ENCODE results near the gene PMM2.
A peak's percentile ranks its signal among the peaks of the same experiment; 100 is the strongest.
"Not testable (repeated sequence)": the region's sequence is repeated elsewhere in the genome, so short reads cannot be mapped to it uniquely, and the experiment has no call there.

Gene PMM2

GRCh38 chr16:8795818-8796217 lies 1.8 kb upstream of the PMM2 start:
- Histone ChIP-seq H4K20me1 (peaks cover 0 to 38% (median 24%) of the 10 kb centered on the region in 11 experiments; a peak in 21 of 22 replicates), H3K9me3 (replicated peaks in 1 of 11) (no peaks in the 10 kb centered on the region), H3K27me3 (no peaks in the 10 kb centered on the region), H3K27ac (no peak overlapping the region), H3K36me3 (peaks cover 4 to 35% (median 15%) of the 10 kb centered on the region in 11 experiments; a peak in 19 of 22 replicates), H3K9ac (peak overlapping the region; percentile 79 to 97 (median 92); a peak in 17 of 22 replicates), H3K4me1 (peaks cover 32 to 54% (median 40%) of the 10 kb centered on the region in 10 experiments), H3K4me3 (no peak overlapping the region; a peak in 1 of 20 replicates), H3K4me2 (peak overlapping the region; percentile 80 to 98 (median 89); a peak in 18 of 22 replicates)
- TF ChIP-seq Cebpa-rat (IDR thresholded peaks at IDR 0.05) = no peak

DNA sequence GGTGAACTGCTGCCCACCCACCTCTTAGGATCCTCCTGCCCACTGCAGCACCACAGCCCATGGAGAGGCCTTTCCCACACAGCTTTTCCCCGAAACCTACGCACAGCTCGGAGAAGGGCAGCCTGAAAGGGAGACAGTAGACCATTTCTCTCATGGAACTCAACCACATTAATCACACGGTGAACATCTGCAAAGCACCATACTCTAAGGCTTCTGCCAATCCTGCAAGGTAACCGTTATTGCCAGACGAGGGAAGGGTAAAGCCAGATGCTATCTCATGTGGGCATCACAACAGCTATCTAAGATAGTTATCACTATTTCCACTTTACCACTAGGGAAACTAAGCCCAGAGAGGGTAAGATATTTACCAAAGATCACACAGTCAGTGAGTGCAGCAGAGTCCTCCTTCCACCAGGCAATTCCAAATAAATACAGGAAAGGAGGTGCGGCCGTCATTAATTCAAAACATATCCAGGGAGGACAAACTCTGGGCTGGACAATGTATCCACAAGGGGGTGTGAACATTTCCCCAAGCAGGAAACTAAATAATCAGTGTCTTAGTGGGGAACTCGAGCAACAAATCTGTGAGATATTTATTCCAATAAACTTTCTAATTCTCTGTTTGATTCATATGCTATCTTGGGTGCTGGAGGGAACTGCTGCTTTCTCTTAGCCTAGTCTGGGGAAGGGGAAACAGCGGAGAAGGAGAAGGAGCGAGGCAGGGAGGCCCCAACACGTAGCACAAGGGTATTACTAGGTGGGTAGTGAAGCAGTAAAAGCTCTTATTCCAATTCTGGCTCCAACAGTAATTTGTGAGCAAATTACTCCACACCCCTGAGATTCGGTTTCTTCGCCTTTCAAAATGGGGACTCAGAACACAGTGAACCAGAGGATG lies 923 bp upstream of the PMM2 start:
- Histone ChIP-seq H3K4me3 (peak overlapping the region; percentile 75 to 98 (median 91)), H3K27me3 (no peaks in the 10 kb centered on the region), H3K4me2 (peak overlapping the region; percentile 80 to 98 (median 89)), H3K9ac (peak overlapping the region; percentile 79 to 97 (median 92)), H3K4me1 (peaks cover 32 to 52% (median 42%) of the 10 kb centered on the region in 10 experiments), H4K20me1 (peaks cover 6 to 42% (median 33%) of the 10 kb centered on the region in 11 experiments; a peak in 21 of 22 replicates), H3K27ac (peak overlapping the region; percentile 29 to 95 (median 89); a peak in 21 of 22 replicates), H3K9me3 (replicated peaks in 1 of 11) (no peaks in the 10 kb centered on the region), H3K36me3 (peaks cover 13 to 44% (median 24%) of the 10 kb centered on the region in 11 experiments)
- no peak for TF ChIP-seq Cebpa-rat (IDR thresholded peaks at IDR 0.05)

DNA sequence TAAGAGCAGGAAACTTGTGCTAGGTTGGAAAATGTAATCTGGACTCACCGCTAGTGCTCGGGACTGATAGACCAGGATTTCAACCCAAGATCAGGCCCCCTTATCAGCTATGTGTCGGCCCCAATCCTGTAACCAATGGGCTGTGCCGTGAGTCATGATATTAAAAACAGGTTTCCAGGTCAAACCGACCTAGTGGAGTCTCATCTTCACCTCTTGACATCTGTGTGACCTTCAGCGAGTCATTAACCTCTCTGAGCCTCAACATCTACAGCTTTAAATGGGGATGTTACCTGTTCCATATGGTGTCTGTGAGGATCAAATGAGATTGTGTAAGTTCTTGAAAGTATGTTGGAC lies 512 bp downstream of the PMM2 start:
- Histone ChIP-seq H3K27me3 (no peaks in the 10 kb centered on the region), H3K9ac (peak overlapping the region; percentile 79 to 97 (median 92)), H4K20me1 (peaks cover 6 to 55% (median 47%) of the 10 kb centered on the region in 11 experiments; a peak in 21 of 22 replicates), H3K4me1 (peaks cover 32 to 46% (median 40%) of the 10 kb centered on the region in 10 experiments), H3K9me3 (replicated peaks in 1 of 11) (no peaks in the 10 kb centered on the region), H3K4me2 (peak overlapping the region; percentile 90 to 100 (median 98)), H3K36me3 (peaks cover 27 to 59% (median 39%) of the 10 kb centered on the region in 11 experiments), H3K4me3 (peak overlapping the region; percentile 75 to 98 (median 91)), H3K27ac (peak overlapping the region; percentile 79 to 95 (median 89))
- TF ChIP-seq Cebpa-rat (IDR thresholded peaks at IDR 0.05) = no peak

DNA sequence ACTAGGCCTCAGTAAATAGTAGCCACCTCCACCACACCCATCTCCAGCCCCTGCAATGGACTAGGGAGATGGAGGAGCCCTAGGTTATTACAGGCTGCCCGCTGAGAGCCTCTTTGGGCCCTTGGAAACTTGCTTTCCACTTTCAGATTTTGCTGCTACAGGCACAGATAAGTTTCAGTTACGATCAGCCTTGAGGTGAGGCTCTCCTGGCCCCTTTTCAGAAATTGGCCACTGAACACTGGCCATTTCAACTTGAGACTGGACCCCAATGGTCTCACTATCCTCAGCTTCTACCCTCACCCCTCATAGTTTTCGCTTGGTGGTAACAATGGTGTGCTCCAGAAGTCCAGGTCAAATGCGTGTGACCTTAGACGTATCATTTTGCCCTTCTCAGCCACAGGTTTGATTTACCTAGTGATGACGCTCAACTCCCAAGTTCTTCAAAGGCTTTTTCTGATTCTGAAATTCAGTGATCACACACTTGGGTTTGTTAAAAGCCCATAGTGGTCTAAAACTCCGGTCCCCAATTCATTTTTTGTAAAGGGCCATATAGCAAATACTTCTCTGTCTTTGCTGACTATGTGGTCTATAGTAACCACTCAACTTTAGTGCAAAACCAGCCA lies 1.0 kb downstream of the PMM2 start:
- Histone ChIP-seq H3K9me3 (replicated peaks in 1 of 11) (no peaks in the 10 kb centered on the region), H3K9ac (peak overlapping the region; percentile 79 to 97 (median 92)), H3K36me3 (peaks cover 32 to 64% (median 44%) of the 10 kb centered on the region in 11 experiments), H3K27ac (peak overlapping the region; percentile 79 to 95 (median 89)), H4K20me1 (peaks cover 6 to 60% (median 52%) of the 10 kb centered on the region in 11 experiments; a peak in 21 of 22 replicates), H3K4me3 (peak overlapping the region; percentile 75 to 98 (median 91)), H3K4me1 (peaks cover 32 to 46% (median 40%) of the 10 kb centered on the region in 10 experiments), H3K27me3 (no peaks in the 10 kb centered on the region), H3K4me2 (peak overlapping the region; percentile 90 to 100 (median 98))
- no peak for TF ChIP-seq Cebpa-rat (IDR thresholded peaks at IDR 0.05)

GRCh38 chr16:8801701-8802100 lies 4.1 kb downstream of the PMM2 start:
- H3K4me2 ChIP-seq = no peak overlapping the region
- H3K9me3 ChIP-seq (replicated peaks in 1 of 11) = no peaks in the 10 kb centered on the region
- H3K36me3 ChIP-seq = peaks cover 63 to 79% (median 72%) of the 10 kb centered on the region in 11 experiments
- H3K9ac ChIP-seq = no peak overlapping the region
- H3K4me1 ChIP-seq = peaks cover 20 to 28% (median 25%) of the 10 kb centered on the region in 10 experiments
- no peak for TF ChIP-seq Cebpa-rat (IDR thresholded peaks at IDR 0.05)
- peaks cover 17 to 86% (median 83%) of the 10 kb centered on the region in 11 experiments; a peak in 21 of 22 replicates for H4K20me1 ChIP-seq
- H3K27me3 ChIP-seq = no peaks in the 10 kb centered on the region
- no peak overlapping the region for H3K4me3 ChIP-seq
- H3K27ac ChIP-seq = no peak overlapping the region

- H3K4me1 ChIP-seq = peaks cover 14 to 22% (median 17%) of the 10 kb centered on the region in 10 experiments
- not testable (repeated sequence) for H3K9ac ChIP-seq; H3K4me2 ChIP-seq; H3K27ac ChIP-seq; H3K27me3 ChIP-seq; H3K9me3 ChIP-seq (replicated peaks in 1 of 11); H3K4me3 ChIP-seq
- H3K36me3 ChIP-seq = peaks cover 83 to 99% (median 93%) of the 10 kb centered on the region in 11 experiments
- H4K20me1 ChIP-seq = peaks cover 22 to 100% (median 100%) of the 10 kb centered on the region in 11 experiments; a peak in 21 of 22 replicates
Measured at GRCh38 chr16:8803733-8804132, 6.1 kb downstream of the PMM2 start.

- Histone ChIP-seq H4K20me1 (peaks cover 22 to 100% (median 100%) of the 10 kb centered on the region in 11 experiments; a peak in 21 of 22 replicates), H3K27me3 (no peaks in the 10 kb centered on the region), H3K4me3 (no peak overlapping the region), H3K9me3 (replicated peaks in 1 of 11) (no peaks in the 10 kb centered on the region), H3K27ac (no peak overlapping the region), H3K9ac (no peak overlapping the region), H3K4me1 (peaks cover 8 to 16% (median 11%) of the 10 kb centered on the region in 10 experiments), H3K36me3 (peaks cover 89 to 100% (median 98%) of the 10 kb centered on the region in 11 experiments), H3K4me2 (no peak overlapping the region)
- no peak for TF ChIP-seq Cebpa-rat (IDR thresholded peaks at IDR 0.05)
Measured at GRCh38 chr16:8804313-8804712, 6.7 kb downstream of the PMM2 start.

- no peak overlapping the region for H3K4me3 ChIP-seq
- H3K4me1 ChIP-seq = no peaks in the 10 kb centered on the region
- H3K9ac ChIP-seq = no peak overlapping the region
- no peak for TF ChIP-seq Cebpa-rat (IDR thresholded peaks at IDR 0.05)
- peaks cover 17 to 100% (median 87%) of the 10 kb centered on the region in 11 experiments; a peak in 21 of 22 replicates for H4K20me1 ChIP-seq
- peaks cover 100% of the 10 kb centered on the region in 11 experiments for H3K36me3 ChIP-seq
- H3K27ac ChIP-seq = no peak overlapping the region
- H3K27me3 ChIP-seq = no peaks in the 10 kb centered on the region
- no peaks in the 10 kb centered on the region for H3K9me3 ChIP-seq (replicated peaks in 1 of 11)
- no peak overlapping the region for H3K4me2 ChIP-seq
Measured at GRCh38 chr16:8806272-8806983, 8.8 kb downstream of the PMM2 start.

Measured in BLaER1 treated with 17β-estradiol and CSF1 and Interleukin-3, amounts not matched to agents 10 nM and 100 nM (cell line).